ENCODE results near the gene RABGAP1L. TPM values are rescaled to one million over a fixed set of nuclear protein-coding genes. Genes with fewer than 3 reads are reported as not detected.
"Not testable (repeated sequence)": the region's sequence is repeated elsewhere in the genome, so short reads cannot be mapped to it uniquely, and the experiment has no call there.

Gene RABGAP1L
- total RNA-seq, 6 experiments from 2014 or later: 11.7 to 23.1 (median 18.5) TPM

DNA sequence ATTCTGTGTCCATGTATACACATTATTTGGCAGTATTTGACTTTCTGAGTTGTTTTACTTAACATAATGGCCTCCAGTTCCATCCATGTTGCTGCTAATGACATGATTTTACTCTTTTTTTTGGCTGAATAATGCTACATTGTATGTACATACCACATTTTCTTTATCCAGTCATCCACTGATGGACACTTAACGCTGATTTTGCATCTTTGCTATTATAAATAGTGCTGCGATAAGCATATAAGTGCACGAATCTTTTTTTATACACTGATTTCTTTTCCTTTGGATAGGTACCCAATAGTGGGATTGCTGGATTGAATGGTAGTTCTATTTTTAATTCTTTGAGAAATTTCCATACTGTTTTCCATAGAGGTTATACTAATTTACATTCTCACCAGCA, 544.0 kb downstream of the RABGAP1L start:
- intact Hi-C loops (cut with DNase I): no loop called here
- H3K9me3 ChIP-seq: peaks cover 0 to 4% (median 0%) of the 10 kb centered on the region in 4 donors
- H3K4me3 ChIP-seq: no peak overlapping the region
- H3K27ac ChIP-seq: no peak overlapping the region
- DNase-seq (no peak), ATAC-seq (no peak)
- H3K27me3 ChIP-seq: no peaks in the 10 kb centered on the region
- WGBS (ENCODE audit: insufficient coverage, low coverage, low lambda C conversion rate, missing lambda C conversion rate): 94% methylated on average over 3 of the region's 3 CpGs
- peaks cover 0 to 10% (median 0%) of the 10 kb centered on the region in 4 donors for H3K4me1 ChIP-seq
- TF ChIP-seq CTCF (IDR thresholded peaks at IDR 0.05) (no peak), POLR2A (IDR thresholded peaks at IDR 0.05) (no peak)
- H3K36me3 ChIP-seq: no peaks in the 10 kb centered on the region

DNA sequence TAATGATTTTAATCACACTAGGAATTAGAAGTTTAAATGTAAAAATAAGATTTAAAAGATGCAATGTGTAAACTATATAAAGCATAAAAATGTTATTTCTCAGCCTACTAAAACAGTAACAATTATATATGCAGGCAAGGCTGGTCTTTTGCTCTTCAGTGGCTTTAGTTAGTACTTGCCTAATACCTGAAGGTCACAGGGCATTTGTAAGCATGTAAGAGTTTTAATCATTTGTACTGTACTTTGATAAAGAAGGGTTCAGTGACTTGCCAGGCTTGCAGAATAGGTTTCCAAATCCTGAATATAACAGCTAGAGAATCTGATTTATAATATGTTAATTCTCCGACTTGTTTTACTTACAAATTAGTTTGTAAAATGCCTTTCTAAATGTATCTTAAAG, 545.0 kb downstream of the RABGAP1L start:
- H3K4me3 ChIP-seq: no peak overlapping the region
- intact Hi-C loops (cut with DNase I): no loop called here
- DNase-seq: no peak
- peaks cover 0 to 10% (median 0%) of the 10 kb centered on the region in 4 donors for H3K4me1 ChIP-seq
- H3K27ac ChIP-seq: no peak overlapping the region
- peaks cover 0 to 4% (median 0%) of the 10 kb centered on the region in 4 donors for H3K9me3 ChIP-seq
- no peaks in the 10 kb centered on the region for H3K36me3 ChIP-seq
- ATAC-seq: peak; percentile 65 to 89 (median 76)
- WGBS (ENCODE audit: insufficient coverage, low coverage, low lambda C conversion rate, missing lambda C conversion rate): 38% methylated on average over 1 of the region's 1 CpG
- H3K27me3 ChIP-seq: no peaks in the 10 kb centered on the region
- no peak for TF ChIP-seq CTCF (IDR thresholded peaks at IDR 0.05)

DNA sequence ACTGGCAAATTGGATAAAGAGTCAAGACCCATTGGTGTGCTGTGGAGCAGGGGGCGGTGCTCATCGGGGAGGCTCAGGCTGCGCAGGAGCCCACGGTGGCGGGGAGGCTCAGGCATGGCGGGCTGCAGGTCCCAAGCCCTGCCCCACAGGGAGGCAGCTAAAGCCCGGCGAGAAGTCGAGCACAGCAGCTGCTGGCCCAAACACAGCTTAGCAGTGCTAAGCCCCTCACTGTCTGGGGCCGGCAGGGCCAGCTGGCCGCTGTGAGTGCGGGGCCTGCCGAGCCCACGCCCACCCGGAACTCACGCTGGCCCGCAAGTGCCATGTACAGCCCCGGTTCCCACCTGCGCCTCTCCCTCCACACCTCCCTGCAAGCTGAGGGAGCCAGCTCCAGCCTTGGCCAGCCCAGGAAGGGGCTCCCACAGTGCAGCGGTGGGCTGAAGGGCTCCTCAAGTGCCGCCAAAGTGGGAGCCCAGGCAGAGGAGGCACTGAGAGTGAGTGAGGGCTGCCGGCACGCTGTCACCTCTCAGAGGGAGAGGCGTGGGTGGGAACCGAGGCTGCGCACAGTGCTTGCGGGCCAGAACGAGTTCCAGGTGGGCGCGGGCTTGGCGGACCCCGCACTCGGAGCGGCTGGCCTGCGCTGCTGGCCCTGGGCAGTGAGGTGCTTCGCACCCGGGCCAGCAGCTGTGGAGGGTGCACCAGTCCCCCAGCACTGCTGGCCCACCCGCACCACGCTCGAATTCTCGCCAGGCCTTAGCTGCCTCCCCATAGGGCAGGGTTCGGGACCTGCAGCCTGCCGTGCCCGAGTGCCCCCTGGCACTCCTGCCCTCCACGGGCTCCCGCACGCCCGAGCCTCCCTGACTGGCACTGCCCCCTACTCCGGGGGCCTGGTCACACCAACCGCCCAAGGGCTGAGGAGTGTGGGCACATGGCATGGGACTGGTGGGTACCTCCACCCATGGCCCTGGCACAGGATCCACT, 551.8 kb downstream of the RABGAP1L start:
- TF ChIP-seq CTCF (IDR thresholded peaks at IDR 0.05) (no peak), POLR2A (IDR thresholded peaks at IDR 0.05) (no peak)
- WGBS (ENCODE audit: insufficient coverage, low coverage, low lambda C conversion rate, missing lambda C conversion rate): 100% methylated on average over 10 of the region's 50 CpGs
- H3K4me3 ChIP-seq: no peak overlapping the region
- H3K9me3 ChIP-seq: no peaks in the 10 kb centered on the region
- no peaks in the 10 kb centered on the region for H3K4me1 ChIP-seq
- H3K27ac ChIP-seq: no peak overlapping the region
- peak in 1 of 4 donors; percentile 46 for ATAC-seq
- no peaks in the 10 kb centered on the region for H3K27me3 ChIP-seq
- H3K36me3 ChIP-seq: no peaks in the 10 kb centered on the region
- DNase-seq: no peak
- intact Hi-C loops (cut with DNase I): no loop called here

- DNase-seq; intact Hi-C loops (cut with DNase I); H3K27me3 ChIP-seq; H3K27ac ChIP-seq; H3K9me3 ChIP-seq; H3K4me3 ChIP-seq; H3K4me1 ChIP-seq; H3K36me3 ChIP-seq; ATAC-seq: not testable (repeated sequence)
- WGBS (ENCODE audit: insufficient coverage, low coverage, low lambda C conversion rate, missing lambda C conversion rate): 90% methylated on average over 3 of the region's 8 CpGs
Measured at GRCh38 chr1:174711848-174712247, 552.5 kb downstream of the RABGAP1L start.

DNA sequence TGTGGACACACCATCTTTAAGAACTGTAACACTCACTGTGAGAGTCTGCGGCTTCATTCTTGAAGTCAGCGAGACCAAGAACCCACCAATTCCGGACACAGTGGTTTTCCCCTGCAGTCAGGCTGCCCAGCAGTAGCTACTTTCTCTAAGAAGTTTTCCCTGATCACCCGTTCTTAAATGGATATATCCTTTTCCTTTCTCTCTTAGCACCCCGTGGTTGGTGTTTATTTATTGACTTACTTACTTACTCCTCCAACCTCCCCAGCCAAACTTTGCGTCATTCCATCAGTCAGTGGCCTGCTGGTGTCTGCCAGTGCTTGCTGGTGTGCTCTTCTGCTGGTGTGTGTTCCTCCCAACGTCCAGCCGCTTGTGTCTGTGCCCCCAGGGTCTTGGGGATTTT, 553.2 kb downstream of the RABGAP1L start:
- Histone ChIP-seq H3K4me1 (no peaks in the 10 kb centered on the region), H3K36me3 (no peaks in the 10 kb centered on the region), H3K27ac (no peak overlapping the region), H3K27me3 (no peaks in the 10 kb centered on the region), H3K4me3 (no peak overlapping the region), H3K9me3 (no peaks in the 10 kb centered on the region)
- TF ChIP-seq POLR2A (IDR thresholded peaks at IDR 0.05) (no peak), CTCF (IDR thresholded peaks at IDR 0.05) (no peak)
- 95% methylated on average over 6 of the region's 8 CpGs for WGBS (ENCODE audit: insufficient coverage, low coverage, low lambda C conversion rate, missing lambda C conversion rate)
- intact Hi-C loops (cut with DNase I): no loop called here
- ATAC-seq: no peak
- no peak for DNase-seq

Measured in right lobe of liver (tissue), 6 donors.